IMR-90 (cell line): ENCODE measurements around the gene CAV2. TPM values are rescaled to one million over a fixed set of nuclear protein-coding genes. Genes with fewer than 3 reads are reported as not detected.

Source experiments
- ATAC-seq: fragments of 200-7000 bp; cut with Tn5 transposase; 2 replicates; pipeline ENCODE4 v1.9.1; 2020; ENCODE audit warnings: low read depth, mild to moderate bottlenecking, moderate library complexity
- BruUV-seq: library from RNA; stranded (reverse); fragments of 400-500 nt; replicated peaks from 2 replicates; lab custom pipeline; 2021; lab: Mats Ljungman, UMichigan
- CTCF ChIA-PET: fragments of 300-600 bp; formaldehyde crosslinking; extraction: SDS; loops from one replicate; lab custom pipeline; 2021; ENCODE audit warnings: antibody characterized with exemption; lab: Yijun Ruan, JAX
- POLR2A ChIA-PET: fragments of 300-600 bp; sonication (Branson Sonifier 250); formaldehyde crosslinking; loops from one replicate; lab custom pipeline; 2022; ENCODE audit warnings: antibody characterized with exemption; ENCODE audit not compliant: unreplicated experiment; lab: Charles Lee
- DNase-seq: peaks from one replicate; pipeline ENCODE4 v3.0.0; 2013
- H2AFZ ChIP-seq: replicated peaks from 2 replicates; pipeline ENCODE3; 2013; ENCODE audit warnings: low read length, mild to moderate bottlenecking; ENCODE audit not compliant: poor library complexity
- H2AK5ac ChIP-seq: 2 replicates; pipeline ENCODE4 v1.6.1; 2013; ENCODE audit warnings: low read depth, low read length, inconsistent platforms
- H2AK9ac ChIP-seq: replicated peaks from 2 replicates; pipeline ENCODE3; 2013; ENCODE audit warnings: mild to moderate bottlenecking, low read depth, low read length, moderate library complexity; ENCODE audit not compliant: poor library complexity
- H2BK120ac ChIP-seq: 2 replicates; pipeline ENCODE4 v1.6.1; 2013; ENCODE audit warnings: low read depth, low read length, inconsistent platforms
- H2BK15ac ChIP-seq: 3 replicates; pipeline ENCODE4 v1.6.1; 2013; ENCODE audit warnings: low read depth, low read length, inconsistent platforms
- H2BK20ac ChIP-seq: 2 replicates; pipeline ENCODE4 v1.6.1; 2013; ENCODE audit warnings: low read depth, mild to moderate bottlenecking, inconsistent platforms, low read length, moderate library complexity
- H2BK5ac ChIP-seq: 2 replicates; pipeline ENCODE4 v1.6.1; 2013; ENCODE audit warnings: mild to moderate bottlenecking, low read depth, low read length, inconsistent platforms; ENCODE audit not compliant: poor library complexity, severe bottlenecking
- H3K14ac ChIP-seq: replicated peaks from 2 replicates; pipeline ENCODE4 v1.6.1; 2013; ENCODE audit warnings: low read depth, low read length, inconsistent platforms
- H3K18ac ChIP-seq: 2 replicates; pipeline ENCODE4 v1.6.1; 2013; ENCODE audit warnings: low read depth, low read length, control low read depth
- H3K23ac ChIP-seq: 2 replicates; pipeline ENCODE4 v1.6.1; 2013; ENCODE audit warnings: low read depth, low read length, inconsistent platforms
- H3K27ac ChIP-seq: 2 replicates; pipeline ENCODE4 v1.5.1; 2013; ENCODE audit warnings: mild to moderate bottlenecking, control low read depth, low read length; ENCODE audit not compliant: insufficient read depth
- H3K27me3 ChIP-seq: 2 replicates; pipeline ENCODE4 v1.6.1; 2013; ENCODE audit warnings: low read length; ENCODE audit not compliant: control insufficient read depth, insufficient read depth
- H3K36me3 ChIP-seq: 2 replicates; pipeline ENCODE4 v1.6.1; 2013; ENCODE audit warnings: low read length, mixed read lengths; ENCODE audit not compliant: control insufficient read depth, insufficient read depth
- H3K4ac ChIP-seq: 2 replicates; pipeline ENCODE4 v1.6.1; 2013; ENCODE audit warnings: low read depth, low read length, inconsistent platforms
- H3K4me1 ChIP-seq: 2 replicates; pipeline ENCODE4 v1.6.1; 2013; ENCODE audit warnings: low read length, mixed read lengths; ENCODE audit not compliant: control insufficient read depth, insufficient read depth
- H3K4me2 ChIP-seq: 2 replicates; pipeline ENCODE4 v1.6.1; 2013; ENCODE audit warnings: low read depth, mild to moderate bottlenecking, control low read depth, low read length, moderate library complexity
- H3K4me3 ChIP-seq: 2 replicates; pipeline ENCODE4 v1.5.1; 2013; ENCODE audit warnings: low read depth, mild to moderate bottlenecking, control low read depth, low read length, moderate library complexity; ENCODE audit not compliant: insufficient read depth
- H3K56ac ChIP-seq: 2 replicates; pipeline ENCODE4 v1.6.1; 2013; ENCODE audit warnings: low read length, inconsistent platforms; ENCODE audit not compliant: insufficient read depth; ENCODE audit errors: extremely low read depth
- H3K79me1 ChIP-seq, 2 experiments: 2 replicates each; pipeline ENCODE4 v1.6.1; 2013; ENCODE audit warnings: low read length in 2 of 2, inconsistent platforms in 1 of 2, low read depth in 1 of 2
- H3K9ac ChIP-seq: 2 replicates; pipeline ENCODE4 v1.6.1; 2013; ENCODE audit warnings: low read depth, low read length, control low read depth
- H3K9me1 ChIP-seq: 2 replicates; pipeline ENCODE4 v1.6.1; 2013; ENCODE audit warnings: low read length, inconsistent platforms; ENCODE audit not compliant: insufficient read depth
- H3K9me3 ChIP-seq: 2 replicates; pipeline ENCODE4 v1.6.1; 2013; ENCODE audit warnings: low read length; ENCODE audit not compliant: control insufficient read depth, insufficient read depth
- H4K20me1 ChIP-seq: 2 replicates; pipeline ENCODE4 v1.6.1; 2013; ENCODE audit warnings: low read length, inconsistent platforms; ENCODE audit not compliant: insufficient read depth
- H4K5ac ChIP-seq: 2 replicates; pipeline ENCODE4 v1.6.1; 2013; ENCODE audit warnings: mild to moderate bottlenecking, low read depth, low read length, control low read depth
- H4K8ac ChIP-seq, 2 experiments: 2 replicates each; pipeline ENCODE4 v1.6.1; 2013; ENCODE audit warnings: low read depth in 2 of 2, low read length in 2 of 2, control low read depth in 1 of 2, inconsistent platforms in 1 of 2
- H4K91ac ChIP-seq: 2 replicates; pipeline ENCODE4 v1.6.1; 2013; ENCODE audit warnings: low read depth, low read length, inconsistent platforms; ENCODE audit not compliant: insufficient read depth
- CEBPB ChIP-seq: IDR thresholded peaks from 2 replicates; pipeline ENCODE4 v1.6.1; 2012; ENCODE audit warnings: low read depth, low read length, improper control_type of control experiment
- MAFK ChIP-seq: IDR thresholded peaks from 2 replicates; pipeline ENCODE4 v1.6.1; 2012; ENCODE audit warnings: low read depth, low read length, improper control_type of control experiment
- MAZ ChIP-seq: IDR thresholded peaks from 2 replicates; pipeline ENCODE4 v1.6.1; 2012; ENCODE audit warnings: low read depth, mild to moderate bottlenecking, low read length, improper control_type of control experiment, moderate library complexity, borderline replicate concordance
- NFE2L2 ChIP-seq: fragments of 150-350 bp; IDR thresholded peaks from 2 replicates; pipeline ENCODE4 v1.6.1; 2016; ENCODE audit warnings: low read depth, mild to moderate bottlenecking, low read length
- POLR2A ChIP-seq: IDR thresholded peaks from 2 replicates; pipeline ENCODE4 v1.6.1; 2012; ENCODE audit warnings: mild to moderate bottlenecking, low read depth, low read length
- RAD21 ChIP-seq: IDR thresholded peaks from 2 replicates; pipeline ENCODE4 v1.6.1; 2012; ENCODE audit warnings: low read length, improper control_type of control experiment
- RCOR1 ChIP-seq: IDR thresholded peaks from 2 replicates; pipeline ENCODE4 v1.6.1; 2012; ENCODE audit warnings: mild to moderate bottlenecking, low read length, improper control_type of control experiment; ENCODE audit not compliant: insufficient replicate concordance
- RFX5 ChIP-seq: IDR thresholded peaks from 2 replicates; pipeline ENCODE4 v1.8.0; 2012; ENCODE audit warnings: low read depth, mild to moderate bottlenecking, low read length, moderate library complexity
- SMC3 ChIP-seq: fragments of 150-350 bp; IDR thresholded peaks from 2 replicates; pipeline ENCODE4 v1.6.1; 2016; ENCODE audit warnings: low read depth, mild to moderate bottlenecking, antibody characterized with exemption, low read length, moderate library complexity
- WGBS, 2 experiments: methylation state at CpG; one replicate each; pipeline versions ENCODE4 v1.1.5 to v1.1.7; 2013; ENCODE audit warnings: missing lambda C conversion rate in 2 of 2; ENCODE audit not compliant: insufficient read length in 1 of 2; ENCODE audit errors: extremely low coverage in 2 of 2; 5-methylcytosine and 5-hydroxymethylcytosine counted together
- dilution Hi-C: fragments of 300-500 bp; cut with HindIII; formaldehyde crosslinking; loops from one replicate; pipeline ENCODE4 v1.14.3; 2018; ENCODE audit warnings: low sequenced_read_pairs; ENCODE audit not compliant: unreplicated experiment
- in situ Hi-C: fragments of 300-500 bp; cut with MboI; formaldehyde crosslinking; loops from 3 replicates; pipeline ENCODE4 v1.14.3; 2019; ENCODE audit warnings: low sequenced_read_pairs, inconsistent platforms, mixed read lengths
- intact Hi-C: fragments of 100-400 bp; cut with micrococcal nuclease; formaldehyde crosslinking; loops from 2 replicates; pipeline ENCODE4 v1.10.0; 2022
- polyA plus RNA-seq, 3 experiments: library from polyadenylated mRNA; depleted of rRNA; stranded (reverse); fragments of >200 nt; gene quantifications; 2 replicates each; pipeline ENCODE4 v1.2.3, GENCODE V29; 2012; ENCODE audit warnings: low replicate concordance in 1 of 3
- total RNA-seq: library from RNA; depleted of rRNA; stranded (reverse); fragments of >200 nt; gene quantifications from 2 replicates; pipeline ENCODE4 v1.2.3, GENCODE V29; 2012
- TF ChIP-seq, protein P1 (sequence below): conservative IDR thresholded peaks from 2 replicates; pipeline ENCODE4 v1.5.1; 2012; ENCODE audit warnings: mild to moderate bottlenecking, low read depth, low read length, improper control_type of control experiment

CAV2 gene
- total and polyA plus RNA-seq, 2 of the 4 experiments (the other 2 are of a cell fraction) = 199 to 265 TPM

DNA sequence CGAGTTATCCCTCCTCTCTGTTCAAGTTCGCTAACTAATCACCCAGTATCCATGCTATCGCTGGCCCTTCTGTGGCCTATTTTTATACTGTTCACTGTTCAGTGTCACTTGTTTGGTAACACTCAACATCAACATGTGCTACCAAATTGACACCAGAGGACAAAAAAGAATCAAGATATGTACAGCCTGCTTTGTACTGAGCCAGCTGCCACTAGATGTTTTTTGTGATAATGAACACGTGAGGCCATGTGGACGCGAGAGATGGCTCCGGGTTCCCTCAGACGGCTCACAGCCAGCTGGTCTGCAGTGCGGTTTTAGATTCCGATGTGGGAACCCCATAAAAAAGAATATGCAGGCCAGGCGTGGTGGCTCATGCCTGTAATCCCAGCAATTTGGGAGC lies 46.5 kb downstream of the CAV2 start:
- Histone ChIP-seq H2BK15ac (no peak overlapping the region), H2BK5ac (peak overlapping the region; percentile 67), H3K14ac (peak overlapping the region; percentile 55), H3K9ac (no peak overlapping the region), H3K9me1 (peaks cover 33% of the 10 kb centered on the region), H3K9me3 (no peaks in the 10 kb centered on the region), H3K18ac (peak overlapping the region; percentile 72), H3K23ac (peak overlapping the region; percentile 46), H2BK20ac (peak overlapping the region; percentile 57; the same call in 1 of the 2 replicates), H4K20me1 (peaks cover 27% of the 10 kb centered on the region; the same call in 1 of the 2 replicates), H3K56ac (no peak overlapping the region), H3K4ac (peak overlapping the region; percentile 61), H2AK9ac (no peak overlapping the region), H3K27me3 (no peaks in the 10 kb centered on the region), H2AK5ac (peak overlapping the region; percentile 30; the same call in 1 of the 2 replicates), H4K91ac (peak overlapping the region; percentile 33), H3K79me1 (peaks cover 37 to 86% of the 10 kb centered on the region in 2 experiments), H2AFZ (no peak overlapping the region), H3K4me3 (no peak overlapping the region), H4K8ac (peak overlapping the region in 1 of 2 experiments; percentile 2; a peak in 1 of 4 replicates), H4K5ac (peak overlapping the region; percentile 42), H3K4me2 (no peak overlapping the region), H3K36me3 (peaks cover 35% of the 10 kb centered on the region), H3K4me1 (peaks cover 32% of the 10 kb centered on the region), H3K27ac (peak overlapping the region; percentile 53), H2BK120ac (peak overlapping the region; percentile 60)
- in situ Hi-C loops (no loop called here), intact Hi-C loops (no loop called here), dilution Hi-C loops (no loop called here)
- ATAC-seq = no peak
- ChIA-PET CTCF (interaction anchor here (0.7 to 1.4 kb wide), 3 partner anchors 20 to 45 kb away, joined by 3 to 6 read pairs (median 3); no protein-coding TSS in a partner anchor), POLR2A (no interaction called here)
- no peak for DNase-seq
- TF ChIP-seq, protein P1, sequence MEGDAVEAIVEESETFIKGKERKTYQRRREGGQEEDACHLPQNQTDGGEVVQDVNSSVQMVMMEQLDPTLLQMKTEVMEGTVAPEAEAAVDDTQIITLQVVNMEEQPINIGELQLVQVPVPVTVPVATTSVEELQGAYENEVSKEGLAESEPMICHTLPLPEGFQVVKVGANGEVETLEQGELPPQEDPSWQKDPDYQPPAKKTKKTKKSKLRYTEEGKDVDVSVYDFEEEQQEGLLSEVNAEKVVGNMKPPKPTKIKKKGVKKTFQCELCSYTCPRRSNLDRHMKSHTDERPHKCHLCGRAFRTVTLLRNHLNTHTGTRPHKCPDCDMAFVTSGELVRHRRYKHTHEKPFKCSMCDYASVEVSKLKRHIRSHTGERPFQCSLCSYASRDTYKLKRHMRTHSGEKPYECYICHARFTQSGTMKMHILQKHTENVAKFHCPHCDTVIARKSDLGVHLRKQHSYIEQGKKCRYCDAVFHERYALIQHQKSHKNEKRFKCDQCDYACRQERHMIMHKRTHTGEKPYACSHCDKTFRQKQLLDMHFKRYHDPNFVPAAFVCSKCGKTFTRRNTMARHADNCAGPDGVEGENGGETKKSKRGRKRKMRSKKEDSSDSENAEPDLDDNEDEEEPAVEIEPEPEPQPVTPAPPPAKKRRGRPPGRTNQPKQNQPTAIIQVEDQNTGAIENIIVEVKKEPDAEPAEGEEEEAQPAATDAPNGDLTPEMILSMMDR = no peak
- no peak for TF ChIP-seq RFX5
- TF ChIP-seq SMC3 = no peak
- TF ChIP-seq RCOR1 = no peak
- TF ChIP-seq MAFK = no peak
- TF ChIP-seq MAZ = no peak
- TF ChIP-seq CEBPB = no peak
- no peak; the same call in 1 of the 2 replicates for TF ChIP-seq POLR2A
- no peak for TF ChIP-seq NFE2L2
- no peak for TF ChIP-seq RAD21
- 98% methylated on average over 7 of the region's 11 CpGs; no CpG with 5 or more reads in 1 of the 2 experiments for WGBS, 2 experiments
- BruUV-seq = no TSS peak
